ENCODE results near the gene PPP1R18. TPM values are rescaled to one million over a fixed set of nuclear protein-coding genes. Genes with fewer than 3 reads are reported as not detected.
"Not testable (repeated sequence)": the region's sequence is repeated elsewhere in the genome, so short reads cannot be mapped to it uniquely, and the experiment has no call there.

PPP1R18 gene
- total RNA-seq, 8 experiments from 2014 or later = 23.1 to 60.8 (median 34.5) TPM

DNA sequence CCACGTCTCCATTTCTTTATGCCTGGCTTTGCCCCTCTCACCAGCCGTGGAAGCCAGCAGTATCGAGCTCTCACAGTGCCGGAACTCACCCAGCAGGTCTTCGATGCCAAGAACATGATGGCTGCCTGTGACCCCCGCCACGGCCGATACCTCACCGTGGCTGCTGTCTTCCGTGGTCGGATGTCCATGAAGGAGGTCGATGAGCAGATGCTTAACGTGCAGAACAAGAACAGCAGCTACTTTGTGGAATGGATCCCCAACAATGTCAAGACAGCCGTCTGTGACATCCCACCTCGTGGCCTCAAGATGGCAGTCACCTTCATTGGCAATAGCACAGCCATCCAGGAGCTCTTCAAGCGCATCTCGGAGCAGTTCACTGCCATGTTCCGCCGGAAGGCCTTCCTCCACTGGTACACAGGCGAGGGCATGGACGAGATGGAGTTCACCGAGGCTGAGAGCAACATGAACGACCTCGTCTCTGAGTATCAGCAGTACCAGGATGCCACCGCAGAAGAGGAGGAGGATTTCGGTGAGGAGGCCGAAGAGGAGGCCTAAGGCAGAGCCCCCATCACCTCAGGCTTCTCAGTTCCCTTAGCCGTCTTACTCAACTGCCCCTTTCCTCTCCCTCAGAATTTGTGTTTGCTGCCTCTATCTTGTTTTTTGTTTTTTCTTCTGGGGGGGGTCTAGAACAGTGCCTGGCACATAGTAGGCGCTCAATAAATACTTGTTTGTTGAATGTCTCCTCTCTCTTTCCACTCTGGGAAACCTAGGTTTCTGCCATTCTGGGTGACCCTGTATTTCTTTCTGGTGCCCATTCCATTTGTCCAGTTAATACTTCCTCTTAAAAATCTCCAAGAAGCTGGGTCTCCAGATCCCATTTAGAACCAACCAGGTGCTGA, 37.6 kb upstream of the PPP1R18 start:
- H3K27ac ChIP-seq; H3K4me3 ChIP-seq; ATAC-seq (replicated peaks in 6 of 8): not testable (repeated sequence)
- WGBS, 10 experiments = 25 to 100% (median 100%) methylated on average over 1 to 11 of the region's 29 CpGs; no CpG with 5 or more reads in 3 of the 10 experiments
- in situ Hi-C loops (cut with MboI; ENCODE audit: low pct_unique_long_range_greater_than_20kb in 2 of 9, low sequenced_read_pairs in 9 of 9, unreplicated experiment in 9 of 9) = loop anchor here in 1 of 9 experiments (5.0 kb wide), 1 partner anchor 47 kb away; no protein-coding TSS in a partner anchor
- peaks cover 7 to 12% of the 10 kb centered on the region in 2 donors for H3K4me1 ChIP-seq (replicated peaks in 1 of 2)

DNA sequence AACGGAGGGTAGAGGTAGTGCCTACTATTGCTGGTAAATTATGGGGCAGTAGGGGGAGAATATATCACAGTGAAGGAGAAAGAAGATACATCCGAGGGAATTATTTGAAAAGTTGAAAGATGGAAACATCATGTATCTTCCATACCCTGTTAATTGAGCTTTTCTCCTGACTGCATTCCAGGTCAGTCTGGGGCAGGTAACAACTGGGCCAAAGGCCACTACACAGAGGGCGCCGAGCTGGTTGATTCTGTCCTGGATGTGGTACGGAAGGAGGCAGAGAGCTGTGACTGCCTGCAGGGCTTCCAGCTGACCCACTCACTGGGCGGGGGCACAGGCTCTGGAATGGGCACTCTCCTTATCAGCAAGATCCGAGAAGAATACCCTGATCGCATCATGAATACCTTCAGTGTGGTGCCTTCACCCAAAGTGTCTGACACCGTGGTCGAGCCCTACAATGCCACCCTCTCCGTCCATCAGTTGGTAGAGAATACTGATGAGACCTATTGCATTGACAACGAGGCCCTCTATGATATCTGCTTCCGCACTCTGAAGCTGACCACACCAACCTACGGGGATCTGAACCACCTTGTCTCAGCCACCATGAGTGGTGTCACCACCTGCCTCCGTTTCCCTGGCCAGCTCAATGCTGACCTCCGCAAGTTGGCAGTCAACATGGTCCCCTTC, 36.9 kb upstream of the PPP1R18 start:
- not testable (repeated sequence) for H3K27ac ChIP-seq; H3K4me3 ChIP-seq; ATAC-seq (replicated peaks in 6 of 8)
- WGBS, 10 experiments = 0 to 93% (median 81%) methylated on average over 1 to 6 of the region's 16 CpGs; no CpG with 5 or more reads in 1 of the 10 experiments
- in situ Hi-C loops (cut with MboI; ENCODE audit: low pct_unique_long_range_greater_than_20kb in 2 of 9, low sequenced_read_pairs in 9 of 9, unreplicated experiment in 9 of 9) = loop anchor here in 1 of 9 experiments (5.0 kb wide), 1 partner anchor 46 kb away; no protein-coding TSS in a partner anchor
- H3K4me1 ChIP-seq (replicated peaks in 1 of 2) = peaks cover 13 to 17% of the 10 kb centered on the region in 2 donors

DNA sequence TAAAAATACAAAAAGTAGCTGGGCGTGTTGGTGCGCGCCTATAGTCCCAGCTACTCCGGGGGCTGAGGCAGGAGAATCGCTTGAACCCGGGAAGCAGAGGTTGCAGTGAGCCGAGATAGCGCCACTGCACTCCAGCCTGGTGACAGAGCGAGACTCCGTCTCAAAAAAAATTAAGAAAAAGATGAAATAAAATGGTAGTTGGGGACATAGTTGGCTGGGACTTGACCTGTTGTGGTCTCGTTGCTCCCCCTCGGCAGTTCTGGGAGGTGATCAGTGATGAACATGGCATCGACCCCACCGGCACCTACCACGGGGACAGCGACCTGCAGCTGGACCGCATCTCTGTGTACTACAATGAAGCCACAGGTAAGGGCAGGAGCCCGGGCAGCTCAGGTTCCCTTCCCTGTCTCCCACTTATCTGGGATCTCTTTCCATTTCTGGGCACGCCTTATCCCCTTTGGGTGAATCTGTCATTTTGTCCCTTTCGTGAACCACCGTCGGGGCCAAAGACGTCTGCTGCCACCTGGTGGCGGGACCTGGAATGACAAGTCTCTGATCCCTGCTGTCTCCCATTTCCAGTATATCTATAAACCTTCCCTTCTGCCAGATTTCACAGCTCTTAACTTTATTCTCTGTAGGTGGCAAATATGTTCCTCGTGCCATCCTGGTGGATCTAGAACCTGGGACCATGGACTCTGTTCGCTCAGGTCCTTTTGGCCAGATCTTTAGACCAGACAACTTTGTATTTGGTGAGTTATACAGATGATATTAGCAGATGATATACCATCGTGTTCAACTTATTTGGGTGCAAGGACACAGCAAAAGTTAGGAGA, 36.1 kb upstream of the PPP1R18 start:
- peak in 1 of 8 experiments; percentile 0 for ATAC-seq (replicated peaks in 6 of 8)
- Histone ChIP-seq H3K4me3 (peak overlapping the region; percentile 68 to 84 (median 76)), H3K27ac (peak overlapping the region in 1 of 2 donors; percentile 84), H3K4me1 (replicated peaks in 1 of 2) (peaks cover 18 to 22% of the 10 kb centered on the region in 2 donors)
- WGBS, 10 experiments = 0 to 80% (median 14%) methylated on average over 1 to 17 of the region's 27 CpGs
- in situ Hi-C loops (cut with MboI; ENCODE audit: low pct_unique_long_range_greater_than_20kb in 2 of 9, low sequenced_read_pairs in 9 of 9, unreplicated experiment in 9 of 9) = loop anchor here in 1 of 9 experiments (5.0 kb wide), 1 partner anchor 45 kb away; no protein-coding TSS in a partner anchor

DNA sequence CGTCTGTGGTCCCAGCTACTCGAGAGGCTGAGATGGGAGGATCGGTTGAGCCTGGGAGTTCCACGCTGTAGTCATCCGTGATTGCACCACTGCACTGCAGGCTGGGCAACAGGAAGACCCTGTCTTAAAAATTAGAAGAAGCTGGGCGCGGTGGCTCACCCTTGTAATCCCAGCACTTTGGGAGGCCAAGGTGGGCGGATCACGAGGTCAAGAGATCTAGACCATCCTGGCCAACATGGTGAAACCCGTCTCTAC, 35.5 kb upstream of the PPP1R18 start:
- 0 to 20% (median 0%) methylated on average over 1 to 3 of the region's 10 CpGs; no CpG with 5 or more reads in 4 of the 10 experiments for WGBS, 10 experiments
- peak overlapping the region; percentile 84 for H3K27ac ChIP-seq
- in situ Hi-C loops (cut with MboI; ENCODE audit: low pct_unique_long_range_greater_than_20kb in 2 of 9, low sequenced_read_pairs in 9 of 9, unreplicated experiment in 9 of 9) = loop anchor here in 1 of 9 experiments (5.0 kb wide), 1 partner anchor 45 kb away; no protein-coding TSS in a partner anchor
- H3K4me3 ChIP-seq = peak overlapping the region; percentile 68 to 84 (median 76)
- peaks cover 18 to 22% of the 10 kb centered on the region in 2 donors for H3K4me1 ChIP-seq (replicated peaks in 1 of 2)
- ATAC-seq (replicated peaks in 6 of 8) = not testable (repeated sequence)

DNA sequence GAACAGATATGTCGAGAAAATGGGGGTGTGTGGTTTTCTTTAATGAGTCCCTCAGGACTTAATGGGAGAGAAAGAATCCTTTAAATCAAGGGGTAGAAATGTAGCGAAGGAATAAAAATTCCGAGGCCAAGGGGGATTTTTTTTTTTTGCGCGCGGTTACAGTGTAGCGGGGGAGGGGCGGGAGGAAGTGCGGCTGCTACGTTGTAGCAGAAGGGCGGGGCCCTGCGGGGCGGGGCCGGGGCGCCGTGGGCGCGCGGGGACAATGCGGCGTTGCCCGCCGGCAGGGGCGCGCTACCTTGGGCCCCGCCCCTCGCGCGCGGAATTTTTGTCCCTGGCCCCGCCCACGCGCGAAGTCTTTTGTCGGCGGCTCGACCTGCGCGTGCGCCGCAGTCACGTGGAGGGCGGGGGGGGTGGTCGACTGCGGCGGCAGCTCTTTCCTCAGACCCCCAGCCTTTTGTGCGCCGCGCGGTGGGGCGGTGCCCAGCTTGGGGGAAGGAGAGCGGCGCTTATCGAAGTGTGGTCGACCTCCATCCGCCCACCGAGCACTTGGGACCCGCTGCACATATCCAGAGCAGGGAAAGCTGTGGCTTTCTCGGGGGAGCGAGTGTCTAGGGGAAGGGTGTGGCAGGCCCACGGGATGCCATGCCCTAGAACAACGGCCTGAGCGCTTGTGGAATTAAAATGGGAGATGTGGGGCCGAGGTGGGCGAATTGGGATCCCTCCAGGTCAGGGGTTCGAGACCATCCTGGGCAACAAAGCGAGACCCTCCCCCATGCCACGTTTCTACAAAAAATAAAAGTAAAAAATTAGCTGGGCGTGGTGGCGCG, 35.0 kb upstream of the PPP1R18 start:
- Histone ChIP-seq H3K4me3 (peak overlapping the region; percentile 68 to 84 (median 76)), H3K27ac (peak overlapping the region; percentile 94 to 96), H3K4me1 (replicated peaks in 1 of 2) (peaks cover 19 to 24% of the 10 kb centered on the region in 2 donors)
- peak; percentile 3 to 30 (median 16) for ATAC-seq (replicated peaks in 6 of 8)
- WGBS, 10 experiments = 0 to 10% (median 0%) methylated on average over 2 to 5 of the region's 71 CpGs; no CpG with 5 or more reads in 4 of the 10 experiments
- in situ Hi-C loops (cut with MboI; ENCODE audit: low pct_unique_long_range_greater_than_20kb in 2 of 9, low sequenced_read_pairs in 9 of 9, unreplicated experiment in 9 of 9) = loop anchor here in 1 of 9 experiments (5.0 kb wide), 1 partner anchor 44 kb away; no protein-coding TSS in a partner anchor

DNA sequence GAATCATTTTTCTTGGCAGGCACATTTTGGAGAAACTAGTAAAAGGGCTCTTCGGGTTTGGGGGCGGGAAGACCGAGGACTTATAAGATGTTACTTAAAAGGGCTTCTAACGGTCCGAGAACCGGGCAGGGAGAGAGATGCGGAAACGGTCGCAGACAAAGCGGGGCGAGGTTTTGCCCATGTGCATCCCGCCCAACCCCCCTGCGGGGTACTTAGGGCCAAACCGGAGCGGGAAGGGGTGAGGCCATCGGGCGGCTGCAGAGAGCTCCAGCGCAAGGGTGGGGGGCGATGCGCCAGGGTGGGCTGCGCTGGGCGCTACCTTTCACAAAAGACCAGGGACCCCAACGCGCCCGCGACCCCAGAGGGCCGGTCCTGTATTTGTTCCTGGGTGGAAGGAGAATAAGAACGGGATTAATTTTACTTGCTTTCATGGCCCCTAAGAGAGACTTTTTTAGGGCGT, 34.3 kb upstream of the PPP1R18 start:
- H3K4me1 ChIP-seq (replicated peaks in 1 of 2) = peaks cover 23 to 30% of the 10 kb centered on the region in 2 donors
- H3K4me3 ChIP-seq = peak overlapping the region; percentile 68 to 84 (median 76)
- no peak for ATAC-seq (replicated peaks in 6 of 8)
- peak overlapping the region; percentile 94 to 96 for H3K27ac ChIP-seq
- 0 to 7% (median 0%) methylated on average over 2 to 12 of the region's 29 CpGs; no CpG with 5 or more reads in 2 of the 10 experiments for WGBS, 10 experiments
- in situ Hi-C loops (cut with MboI; ENCODE audit: low pct_unique_long_range_greater_than_20kb in 2 of 9, low sequenced_read_pairs in 9 of 9, unreplicated experiment in 9 of 9) = loop anchor here in 1 of 9 experiments (5.0 kb wide), 1 partner anchor 43 kb away; no protein-coding TSS in a partner anchor

DNA sequence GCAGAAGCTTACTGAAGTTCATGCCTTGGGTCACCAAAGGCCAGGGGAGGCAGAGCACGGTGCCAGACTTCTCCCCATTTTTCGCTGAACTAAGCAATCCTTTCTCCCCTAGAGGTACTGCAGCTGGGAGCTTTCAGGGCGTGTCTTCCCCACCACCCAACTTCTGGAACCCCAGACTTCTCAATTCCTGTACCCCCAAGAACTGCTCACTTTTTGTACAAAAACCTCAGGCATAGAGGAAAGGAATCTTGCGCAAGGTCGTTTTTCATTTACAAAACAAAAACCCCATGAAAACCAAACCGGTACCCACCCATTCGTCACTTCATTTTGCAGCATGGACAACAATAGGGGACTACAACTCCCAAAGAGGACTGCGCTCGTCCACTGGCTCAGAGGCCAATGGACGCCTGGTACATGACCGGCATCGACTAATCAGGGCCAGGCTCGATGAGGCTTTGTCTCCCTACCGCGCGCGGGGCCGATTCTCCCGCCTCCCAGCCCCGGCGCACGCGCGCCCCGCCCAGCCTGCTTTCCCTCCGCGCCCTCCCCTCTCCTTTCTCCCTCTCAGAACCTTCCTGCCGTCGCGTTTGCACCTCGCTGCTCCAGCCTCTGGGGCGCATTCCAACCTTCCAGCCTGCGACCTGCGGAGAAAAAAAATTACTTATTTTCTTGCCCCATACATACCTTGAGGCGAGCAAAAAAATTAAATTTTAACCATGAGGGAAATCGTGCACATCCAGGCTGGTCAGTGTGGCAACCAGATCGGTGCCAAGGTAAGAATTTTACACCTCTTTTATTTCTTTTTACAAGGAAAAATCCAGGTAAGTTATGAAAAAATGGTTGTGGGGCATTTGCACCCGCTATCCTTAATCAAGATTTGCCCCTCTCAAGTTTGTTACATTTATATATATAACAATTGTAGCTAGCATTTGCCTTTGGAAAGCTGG, 33.6 kb upstream of the PPP1R18 start, which contains the start of gene TUBB:
Gene TUBB, plus strand, starts transcription at position 562 of the 947 bp plus-strand sequence. Its CDS starts 155 bp downstream, at position 717.
- peak within 1 kb of the TSS; percentile 94 to 96 for H3K27ac ChIP-seq
- 0 to 2% (median 0%) methylated on average over 2 to 20 of the region's 38 CpGs for WGBS, 10 experiments
- in situ Hi-C loops (cut with MboI; ENCODE audit: low pct_unique_long_range_greater_than_20kb in 2 of 9, low sequenced_read_pairs in 9 of 9, unreplicated experiment in 9 of 9) = loop anchor here in 1 of 9 experiments (5.0 kb wide), 1 partner anchor 43 kb away; no protein-coding TSS in a partner anchor
- peak; percentile 62 to 73 (median 66) for ATAC-seq (replicated peaks in 6 of 8)
- H3K4me1 ChIP-seq (replicated peaks in 1 of 2) = peaks cover 23 to 30% of the 10 kb centered on the region in 2 donors
- peak within 1 kb of the TSS; percentile 68 to 84 (median 76) for H3K4me3 ChIP-seq

DNA sequence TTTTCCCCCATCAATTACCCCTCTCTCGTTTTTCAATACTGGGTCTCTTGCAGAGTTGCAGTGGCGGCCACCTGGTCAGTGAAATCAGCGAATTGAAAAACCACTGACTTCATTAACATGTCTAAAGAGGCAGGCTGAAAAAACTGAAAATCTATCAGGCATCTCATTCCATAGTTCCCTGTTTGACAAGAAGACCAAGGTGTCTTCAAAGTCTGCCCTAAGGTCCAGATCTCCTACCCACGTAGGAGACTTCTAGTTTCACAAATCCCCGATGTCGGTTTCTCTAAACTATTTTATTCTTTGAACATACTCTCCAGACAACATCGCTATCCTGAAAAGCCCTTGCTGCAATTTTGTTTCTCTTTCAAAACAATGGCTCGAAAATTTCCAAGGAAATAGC, 32.9 kb upstream of the PPP1R18 start:
- WGBS, 10 experiments = 0 to 14% (median 1%) methylated on average over 2 to 8 of the region's 8 CpGs; no CpG with 5 or more reads in 2 of the 10 experiments
- H3K27ac ChIP-seq = peak overlapping the region; percentile 84 to 90
- in situ Hi-C loops (cut with MboI; ENCODE audit: low pct_unique_long_range_greater_than_20kb in 2 of 9, low sequenced_read_pairs in 9 of 9, unreplicated experiment in 9 of 9) = no loop called here

DNA sequence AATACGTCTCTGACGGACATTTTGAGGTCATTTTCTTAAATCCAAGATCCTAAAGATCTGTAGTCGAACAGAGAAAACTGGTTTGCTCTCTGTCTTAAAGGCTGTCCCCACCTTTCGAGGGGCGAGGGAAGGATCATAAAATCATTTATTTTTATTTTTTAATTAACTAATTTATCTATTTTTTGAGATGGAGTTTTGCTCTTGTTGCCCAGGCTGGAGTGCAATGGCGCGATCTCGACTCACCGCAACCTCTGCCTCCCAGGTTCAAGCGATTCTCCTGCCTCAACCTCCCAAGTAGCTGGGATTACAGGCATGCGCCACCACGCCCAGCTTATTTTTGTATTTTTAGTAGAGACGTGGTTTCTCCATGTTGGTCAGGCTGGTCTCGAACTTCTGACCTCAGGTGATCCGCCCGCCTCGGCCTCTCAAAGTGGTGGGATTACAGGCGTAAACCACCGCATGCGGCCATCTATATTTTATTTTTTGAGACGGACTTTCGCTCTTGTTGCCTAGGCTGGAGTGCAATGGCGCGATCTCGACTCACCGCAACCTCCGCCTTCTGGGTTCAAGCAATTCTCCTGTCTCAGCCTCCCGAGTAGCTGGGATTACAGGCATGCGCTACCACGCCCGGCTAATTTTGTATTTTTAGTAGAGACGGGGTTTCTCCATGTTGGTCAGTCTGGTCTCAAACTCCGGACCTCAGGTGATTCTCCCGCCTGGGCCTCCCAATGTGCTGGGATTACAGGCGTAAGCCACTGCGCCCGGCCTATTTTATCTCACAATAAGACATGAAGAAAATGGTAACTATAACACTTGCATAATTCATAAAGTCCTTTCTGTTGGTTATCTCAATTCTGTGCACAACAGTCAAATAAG, 31.6 kb upstream of the PPP1R18 start:
- in situ Hi-C loops (cut with MboI; ENCODE audit: low pct_unique_long_range_greater_than_20kb in 2 of 9, low sequenced_read_pairs in 9 of 9, unreplicated experiment in 9 of 9); ATAC-seq (replicated peaks in 6 of 8): not testable (repeated sequence)
- H3K27ac ChIP-seq = peak overlapping the region; percentile 81 to 84
- peaks cover 22 to 30% of the 10 kb centered on the region in 2 donors for H3K4me1 ChIP-seq (replicated peaks in 1 of 2)
- H3K4me3 ChIP-seq = peak overlapping the region; percentile 54 to 63 (median 55)
- WGBS, 10 experiments = 23 to 100% (median 48%) methylated on average over 2 to 12 of the region's 37 CpGs

More for the DNA sequence above, 32.9 kb upstream of the PPP1R18 start:
- Histone ChIP-seq H3K4me3 (peak overlapping the region; percentile 68 to 84 (median 76)), H3K4me1 (replicated peaks in 1 of 2) (peaks cover 23 to 30% of the 10 kb centered on the region in 2 donors)
- no peak for ATAC-seq (replicated peaks in 6 of 8)
